ENCODE measurements around the gene KLHL7. TPM values are rescaled to one million over a fixed set of nuclear protein-coding genes. Genes with fewer than 3 reads are reported as not detected.

KLHL7 gene
- total RNA-seq, 1 experiment from 2014 or later: 35.8 TPM

- no peaks in the 10 kb centered on the region for H3K27me3 ChIP-seq (replicated peaks; ENCODE audit: control insufficient read depth, insufficient read depth, low read length)
- peaks cover 7% of the 10 kb centered on the region for H3K27me3 Mint-ChIP-seq (ENCODE audit: insufficient read depth, unreplicated experiment)
- ChIA-PET POLR2A (no interaction called here), CTCF (no interaction called here)
- H3K9me3 ChIP-seq: peaks cover 13% of the 10 kb centered on the region
- no peak overlapping the region for H3K27ac Mint-ChIP-seq (ENCODE audit: unreplicated experiment)
- no TSS peak for BruUV-seq (replicated peaks)
- no peak overlapping the region for H3K4me3 Mint-ChIP-seq (ENCODE audit: unreplicated experiment)
- intact Hi-C loops (cut with micrococcal nuclease; ENCODE audit: unreplicated experiment): no loop called here
- no peak for DNase-seq
- no peak for TF ChIP-seq CTCF (IDR thresholded peaks at IDR 0.05; ENCODE audit: insufficient read depth in 1 of 2, low read depth in 1 of 2, low read length in 1 of 2, severe bottlenecking in 1 of 2, unreplicated experiment in 1 of 2)
- H3K9me3 Mint-ChIP-seq (ENCODE audit: unreplicated experiment): peaks cover 10% of the 10 kb centered on the region
- no peaks in the 10 kb centered on the region for H3K4me1 ChIP-seq
- H3K36me3 Mint-ChIP-seq (ENCODE audit: insufficient read depth, unreplicated experiment): no peaks in the 10 kb centered on the region
- H3K4me3 ChIP-seq (ENCODE audit: low read depth, low read length): no peak overlapping the region
- H3K4me1 Mint-ChIP-seq (ENCODE audit: low read depth, unreplicated experiment): no peaks in the 10 kb centered on the region
- no peaks in the 10 kb centered on the region for H3K36me3 ChIP-seq (ENCODE audit: control insufficient read depth, insufficient read depth, low read length)
Measured at GRCh38 chr7:23093111-23093510, 12.5 kb upstream of the KLHL7 start.

- no peak for TF ChIP-seq CTCF (IDR thresholded peaks at IDR 0.05; ENCODE audit: insufficient read depth in 1 of 2, low read depth in 1 of 2, low read length in 1 of 2, severe bottlenecking in 1 of 2, unreplicated experiment in 1 of 2)
- H3K9me3 Mint-ChIP-seq (ENCODE audit: unreplicated experiment): peaks cover 14% of the 10 kb centered on the region
- no peak overlapping the region for H3K4me3 Mint-ChIP-seq (ENCODE audit: unreplicated experiment)
- no peak overlapping the region for H3K27ac Mint-ChIP-seq (ENCODE audit: unreplicated experiment)
- no peaks in the 10 kb centered on the region for H3K4me1 Mint-ChIP-seq (ENCODE audit: low read depth, unreplicated experiment)
- intact Hi-C loops (cut with micrococcal nuclease; ENCODE audit: unreplicated experiment): no loop called here
- Histone ChIP-seq H3K9me3 (peaks cover 13% of the 10 kb centered on the region), H3K36me3 (ENCODE audit: control insufficient read depth, insufficient read depth, low read length) (no peaks in the 10 kb centered on the region), H3K4me3 (ENCODE audit: low read depth, low read length) (no peak overlapping the region), H3K27me3 (replicated peaks; ENCODE audit: control insufficient read depth, insufficient read depth, low read length) (no peaks in the 10 kb centered on the region), H3K4me1 (no peaks in the 10 kb centered on the region)
- no TSS peak for BruUV-seq (replicated peaks)
- peaks cover 7% of the 10 kb centered on the region for H3K27me3 Mint-ChIP-seq (ENCODE audit: insufficient read depth, unreplicated experiment)
- POLR2A ChIA-PET: no interaction called here
- CTCF ChIA-PET: no interaction called here
- H3K36me3 Mint-ChIP-seq (ENCODE audit: insufficient read depth, unreplicated experiment): no peaks in the 10 kb centered on the region
- DNase-seq: no peak
Measured at GRCh38 chr7:23093546-23093945, 12.0 kb upstream of the KLHL7 start.

GRCh38 chr7:23096518-23097290 is 8.9 kb upstream of the KLHL7 start:
- Mint-ChIP-seq H3K36me3 (ENCODE audit: insufficient read depth, unreplicated experiment) (no peaks in the 10 kb centered on the region), H3K27ac (ENCODE audit: unreplicated experiment) (no peak overlapping the region), H3K4me3 (ENCODE audit: unreplicated experiment) (no peak overlapping the region), H3K4me1 (ENCODE audit: low read depth, unreplicated experiment) (no peaks in the 10 kb centered on the region), H3K27me3 (ENCODE audit: insufficient read depth, unreplicated experiment) (no peaks in the 10 kb centered on the region), H3K9me3 (ENCODE audit: unreplicated experiment) (peaks cover 18% of the 10 kb centered on the region)
- Histone ChIP-seq H3K4me3 (ENCODE audit: low read depth, low read length) (no peak overlapping the region), H3K9me3 (peaks cover 13% of the 10 kb centered on the region), H3K27me3 (replicated peaks; ENCODE audit: control insufficient read depth, insufficient read depth, low read length) (no peaks in the 10 kb centered on the region), H3K36me3 (ENCODE audit: control insufficient read depth, insufficient read depth, low read length) (no peaks in the 10 kb centered on the region), H3K4me1 (no peaks in the 10 kb centered on the region)
- POLR2A ChIA-PET: no interaction called here
- no peak for DNase-seq
- no TSS peak for BruUV-seq (replicated peaks)
- intact Hi-C loops (cut with micrococcal nuclease; ENCODE audit: unreplicated experiment): no loop called here
- TF ChIP-seq CTCF (IDR thresholded peaks at IDR 0.05; ENCODE audit: insufficient read depth in 1 of 2, low read depth in 1 of 2, low read length in 1 of 2, severe bottlenecking in 1 of 2, unreplicated experiment in 1 of 2): no peak
- CTCF ChIA-PET: no interaction called here
